ENCODE data around the gene GALNT3. TPM values are rescaled to one million over a fixed set of nuclear protein-coding genes. Genes with fewer than 3 reads are reported as not detected.
A peak's percentile ranks its signal among the peaks of the same experiment; 100 is the strongest.

Gene GALNT3
- total RNA-seq, 1 experiment from 2014 or later, result 0.10 TPM

GRCh38 chr2:165778653-165779451 lies 15.2 kb downstream of the GALNT3 start:
- ChIA-PET POLR2A (no interaction called here), CTCF (no interaction called here)

GRCh38 chr2:165778187-165778556 lies 15.9 kb downstream of the GALNT3 start:
- Histone ChIP-seq H3K9me3 (ENCODE audit: control insufficient read depth, insufficient read depth, low read depth, low read length) (no peaks in the 10 kb centered on the region), H3K27ac (ENCODE audit: low read length) (no peak overlapping the region), H3K4me1 (ENCODE audit: control insufficient read depth, insufficient read depth, low read length) (no peaks in the 10 kb centered on the region), H3K4me3 (ENCODE audit: low read depth in 2 of 2, low read length in 2 of 2) (no peak overlapping the region), H3K27me3 (ENCODE audit: control insufficient read depth, insufficient read depth, low read length) (no peaks in the 10 kb centered on the region), H3K36me3 (ENCODE audit: control insufficient read depth, insufficient read depth, low read length) (no peaks in the 10 kb centered on the region)
- POLR2A ChIA-PET, result no interaction called here
- DNase-seq (ENCODE audit: low read depth, low spot score) (no peak), ATAC-seq (no peak)
- CTCF ChIA-PET, result no interaction called here
- no TSS peak for BruUV-seq (replicated peaks)
- in situ Hi-C loops (cut with HindIII; ENCODE audit: low pct_unique_long_range_greater_than_20kb, low sequenced_read_pairs), result no loop called here
- intact Hi-C loops (cut with micrococcal nuclease; ENCODE audit: unreplicated experiment), result no loop called here
- TF ChIP-seq TCF7L2 (IDR thresholded peaks at IDR 0.05; ENCODE audit: low read depth, low read length) (no peak), CTCF (IDR thresholded peaks at IDR 0.05) (no peak), SIN3A (IDR thresholded peaks at IDR 0.05; ENCODE audit: borderline replicate concordance, insufficient read depth, low read depth, low read length) (no peak), POLR2AphosphoS5 (IDR thresholded peaks at IDR 0.05; ENCODE audit: low read depth, low read length) (no peak), REST (IDR thresholded peaks at IDR 0.05; ENCODE audit: insufficient read depth in 1 of 2, low read depth in 2 of 2, low read length in 1 of 2) (no peak)

More at GRCh38 chr2:165778653-165779451, 15.2 kb downstream of the GALNT3 start:
- Histone ChIP-seq H3K4me1 (ENCODE audit: control insufficient read depth, insufficient read depth, low read length) (no peaks in the 10 kb centered on the region), H3K27ac (ENCODE audit: low read length) (no peak overlapping the region), H3K4me3 (ENCODE audit: low read depth in 2 of 2, low read length in 2 of 2) (no peak overlapping the region), H3K9me3 (ENCODE audit: control insufficient read depth, insufficient read depth, low read depth, low read length) (no peaks in the 10 kb centered on the region), H3K27me3 (ENCODE audit: control insufficient read depth, insufficient read depth, low read length) (no peaks in the 10 kb centered on the region), H3K36me3 (ENCODE audit: control insufficient read depth, insufficient read depth, low read length) (no peaks in the 10 kb centered on the region)
- no peak for TF ChIP-seq SIN3A (IDR thresholded peaks at IDR 0.05; ENCODE audit: borderline replicate concordance, insufficient read depth, low read depth, low read length)
- peak; percentile 52 for TF ChIP-seq CTCF (IDR thresholded peaks at IDR 0.05)
- in situ Hi-C loops (cut with HindIII; ENCODE audit: low pct_unique_long_range_greater_than_20kb, low sequenced_read_pairs), result no loop called here
- BruUV-seq (replicated peaks), result no TSS peak
- peak; percentile 17 for DNase-seq (ENCODE audit: low read depth, low spot score)
- intact Hi-C loops (cut with micrococcal nuclease; ENCODE audit: unreplicated experiment), result no loop called here
- no peak for ATAC-seq

Data from Panc1 (cell line).